PFSK-1 (cell line): ENCODE data around the gene HASPIN.

Experiments
- FOXP2 ChIP-seq: optimal IDR thresholded peaks from 2 replicates; pipeline ENCODE3; 2011; ENCODE audit warnings: borderline replicate concordance, control low read depth, inconsistent platforms; ENCODE audit not compliant: insufficient read depth; ENCODE audit errors: extremely low read length, extremely low read depth
- POLR2AphosphoS5 ChIP-seq: IDR thresholded peaks from 2 replicates; pipeline ENCODE4 v1.6.1; 2012; ENCODE audit warnings: low read depth, mild to moderate bottlenecking, control low read depth, low read length, moderate library complexity
- REST ChIP-seq, 2 experiments: IDR thresholded peaks; 2 replicates each; pipeline versions ENCODE4 v1.6.1 to v1.8.0; 2011 to 2012; ENCODE audit warnings: low read depth in 2 of 2, low read length in 2 of 2, control low read depth in 1 of 2, inconsistent platforms in 1 of 2, mild to moderate bottlenecking in 1 of 2, moderate library complexity in 1 of 2; ENCODE audit not compliant: insufficient read depth in 1 of 2
- SIN3A ChIP-seq: IDR thresholded peaks from 2 replicates; pipeline ENCODE4 v1.6.1; 2012; ENCODE audit warnings: mild to moderate bottlenecking, low read length, moderate library complexity, borderline replicate concordance; ENCODE audit not compliant: insufficient read depth
- TAF1 ChIP-seq: IDR thresholded peaks from 2 replicates; pipeline ENCODE4 v1.6.1; 2012; ENCODE audit warnings: low read length, control low read depth, borderline replicate concordance; ENCODE audit not compliant: insufficient read depth

Gene HASPIN

DNA sequence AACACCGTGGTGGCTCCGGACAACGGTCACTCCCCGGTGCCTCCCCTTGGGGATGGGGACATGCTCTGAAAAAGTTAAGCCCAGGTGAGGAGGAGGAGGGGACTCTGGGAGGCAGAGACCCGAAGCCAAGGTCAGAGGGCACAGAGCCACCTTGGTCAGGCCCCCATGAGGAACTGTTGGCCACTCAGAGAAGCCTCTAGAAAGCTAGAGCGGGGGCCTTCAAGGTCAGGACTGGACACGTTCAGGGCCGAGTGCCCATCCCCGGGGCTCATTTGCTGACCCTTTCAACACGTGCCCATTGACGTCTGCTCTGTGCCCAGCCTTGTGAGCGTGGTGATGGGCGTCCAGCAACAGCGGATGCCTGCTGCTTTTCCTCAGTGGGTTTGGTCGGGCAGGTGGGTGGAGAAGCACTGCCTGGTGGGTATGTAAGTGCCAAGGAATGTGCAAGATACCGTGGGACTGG, 38.2 kb downstream of the HASPIN start:
- TF ChIP-seq SIN3A (no peak), REST (IDR thresholded peaks at IDR 0.05; ENCODE audit: insufficient read depth in 1 of 2, low read depth in 2 of 2, low read length in 2 of 2) (no peak), TAF1 (no peak), FOXP2 (no peak), POLR2AphosphoS5 (no peak)

- TF ChIP-seq POLR2AphosphoS5 (no peak), SIN3A (no peak), TAF1 (no peak), FOXP2 (no peak), REST (IDR thresholded peaks at IDR 0.05; ENCODE audit: insufficient read depth in 1 of 2, low read depth in 2 of 2, low read length in 2 of 2) (no peak)
Measured at GRCh38 chr17:3762922-3763776, 39.4 kb downstream of the HASPIN start.

GRCh38 chr17:3763777-3764170, 40.1 kb downstream of the HASPIN start:
- TF ChIP-seq SIN3A: no peak
- TF ChIP-seq FOXP2: no peak
- TF ChIP-seq POLR2AphosphoS5: no peak
- TF ChIP-seq REST (IDR thresholded peaks at IDR 0.05; ENCODE audit: insufficient read depth in 1 of 2, low read depth in 2 of 2, low read length in 2 of 2): no peak
- no peak for TF ChIP-seq TAF1

GRCh38 chr17:3765981-3766380, 42.3 kb downstream of the HASPIN start:
- TF ChIP-seq TAF1 (no peak), FOXP2 (no peak), REST (IDR thresholded peaks at IDR 0.05; ENCODE audit: insufficient read depth in 1 of 2, low read depth in 2 of 2, low read length in 2 of 2) (no peak), SIN3A (no peak), POLR2AphosphoS5 (no peak)
